ENCODE data around the gene LMF1.

DNA sequence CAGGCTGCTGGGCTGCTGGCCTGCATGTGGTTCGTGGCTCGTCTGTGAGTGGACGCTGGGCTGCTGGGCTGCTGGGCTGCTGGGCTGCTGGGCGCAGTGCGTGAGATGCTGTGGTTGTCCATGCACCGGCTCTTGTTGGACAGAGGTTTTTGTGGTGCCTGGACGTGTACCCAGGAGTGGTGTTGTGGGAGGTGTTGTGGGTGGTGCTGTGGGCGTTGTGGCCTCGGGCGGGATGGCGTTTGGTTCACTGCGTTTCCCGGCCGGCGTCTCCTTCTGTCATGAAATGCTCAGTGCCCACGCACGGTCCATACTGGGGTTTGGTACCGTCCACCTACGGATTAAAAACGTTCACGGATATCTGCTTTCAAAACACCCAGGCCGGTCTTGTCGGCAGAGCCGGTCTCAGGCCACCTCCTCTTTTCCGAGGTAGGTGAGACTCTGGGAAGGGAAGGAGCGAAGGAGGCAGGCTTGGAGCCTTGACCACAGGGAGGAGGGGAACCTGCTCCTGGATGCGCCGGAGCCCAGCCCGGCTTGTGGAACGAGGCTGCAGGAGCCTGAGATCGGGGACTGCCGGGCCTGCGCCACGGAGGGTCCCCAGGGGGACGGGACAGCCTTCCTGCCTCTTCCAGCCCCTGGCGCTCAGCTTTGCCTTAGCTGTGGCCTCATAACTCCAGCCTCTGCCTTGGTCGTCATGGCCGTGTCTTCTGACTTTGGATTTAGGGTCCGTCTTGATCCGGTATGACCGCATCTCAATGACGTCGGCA is 140.5 kb downstream of the LMF1 start:
- TF ChIP-seq, protein P1, sequence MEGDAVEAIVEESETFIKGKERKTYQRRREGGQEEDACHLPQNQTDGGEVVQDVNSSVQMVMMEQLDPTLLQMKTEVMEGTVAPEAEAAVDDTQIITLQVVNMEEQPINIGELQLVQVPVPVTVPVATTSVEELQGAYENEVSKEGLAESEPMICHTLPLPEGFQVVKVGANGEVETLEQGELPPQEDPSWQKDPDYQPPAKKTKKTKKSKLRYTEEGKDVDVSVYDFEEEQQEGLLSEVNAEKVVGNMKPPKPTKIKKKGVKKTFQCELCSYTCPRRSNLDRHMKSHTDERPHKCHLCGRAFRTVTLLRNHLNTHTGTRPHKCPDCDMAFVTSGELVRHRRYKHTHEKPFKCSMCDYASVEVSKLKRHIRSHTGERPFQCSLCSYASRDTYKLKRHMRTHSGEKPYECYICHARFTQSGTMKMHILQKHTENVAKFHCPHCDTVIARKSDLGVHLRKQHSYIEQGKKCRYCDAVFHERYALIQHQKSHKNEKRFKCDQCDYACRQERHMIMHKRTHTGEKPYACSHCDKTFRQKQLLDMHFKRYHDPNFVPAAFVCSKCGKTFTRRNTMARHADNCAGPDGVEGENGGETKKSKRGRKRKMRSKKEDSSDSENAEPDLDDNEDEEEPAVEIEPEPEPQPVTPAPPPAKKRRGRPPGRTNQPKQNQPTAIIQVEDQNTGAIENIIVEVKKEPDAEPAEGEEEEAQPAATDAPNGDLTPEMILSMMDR (conservative IDR thresholded peaks at IDR 0.05 in 1 of 2, IDR thresholded peaks at IDR 0.05 in 1 of 2; ENCODE audit: extremely low read depth in 1 of 2, insufficient read depth in 1 of 2, low read depth in 1 of 2, low read length in 2 of 2): no peak
- no peak for TF ChIP-seq EZH2 (IDR thresholded peaks at IDR 0.05; ENCODE audit: borderline replicate concordance, low read length)

Data from mammary epithelial cell (primary cell).